ENCODE measurements around the gene LHFPL2.

LHFPL2 gene

DNA sequence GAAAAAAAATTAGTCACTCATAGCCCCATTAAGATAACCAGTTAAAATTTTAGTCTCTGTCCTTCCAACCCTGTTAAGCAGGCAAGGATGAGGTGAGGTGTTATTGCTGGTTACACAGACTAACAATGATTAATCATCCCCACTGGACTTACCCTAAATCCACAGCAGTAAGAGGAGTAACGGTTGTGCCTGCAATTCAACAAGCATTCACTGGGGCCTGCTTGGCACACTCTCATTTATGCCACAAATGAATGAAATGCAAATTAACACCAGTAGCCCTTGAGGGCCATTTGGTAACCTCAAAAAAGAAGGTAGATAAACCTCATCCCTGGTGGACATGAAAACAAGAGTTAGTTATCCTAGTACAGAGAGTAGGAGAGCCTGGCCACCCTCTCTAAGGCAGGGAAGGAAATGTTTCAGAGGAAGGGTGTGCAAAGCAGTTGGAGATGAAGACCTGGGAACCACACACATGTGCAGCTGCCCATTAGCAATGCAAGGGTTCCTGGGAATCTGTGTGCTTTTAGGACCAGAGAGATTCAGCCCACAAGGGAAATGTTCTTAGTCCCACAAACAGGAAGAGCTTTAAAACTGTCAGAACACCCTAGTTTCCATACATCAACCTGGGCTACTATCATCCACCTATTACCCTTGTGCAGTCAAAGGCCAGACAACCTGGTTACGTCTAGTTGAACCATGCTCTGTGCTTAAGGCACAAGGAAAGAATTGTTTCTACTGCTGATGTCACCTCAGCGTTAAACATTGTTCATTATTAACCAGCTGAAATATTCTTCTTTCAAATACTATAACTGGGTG is 7.7 kb downstream of the LHFPL2 start:
- Mint-ChIP-seq H3K27me3 (ENCODE audit: low read depth) (peaks cover 23% of the 10 kb centered on the region), H3K4me3 (no peak overlapping the region), H3K36me3 (ENCODE audit: low read depth) (no peaks in the 10 kb centered on the region), H3K27ac (no peak overlapping the region), H3K4me1 (ENCODE audit: low read depth) (no peaks in the 10 kb centered on the region), H3K9me3 (no peaks in the 10 kb centered on the region)
- DNase-seq (ENCODE audit: low spot score): no peak

DNA sequence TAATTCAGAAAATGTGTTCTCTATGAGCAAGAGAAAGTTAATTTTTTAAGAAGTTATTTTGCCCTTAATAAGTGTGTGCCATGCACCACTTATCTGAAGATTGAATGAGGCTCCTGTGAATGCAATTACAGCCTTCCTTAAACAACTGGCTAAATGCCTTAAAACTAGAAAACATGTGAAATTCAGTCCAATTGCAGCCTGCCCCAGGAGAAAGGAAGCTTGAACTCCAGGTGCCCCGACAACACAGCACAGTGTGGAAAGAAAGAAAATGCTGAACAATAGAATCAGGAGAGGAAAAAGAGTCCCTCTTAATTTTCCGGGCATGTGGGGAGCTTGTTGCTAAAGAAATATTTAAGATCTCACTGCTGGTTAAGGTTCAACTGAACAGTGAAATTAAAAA is 8.8 kb downstream of the LHFPL2 start:
- Mint-ChIP-seq H3K4me1 (ENCODE audit: low read depth) (no peaks in the 10 kb centered on the region), H3K4me3 (no peak overlapping the region), H3K36me3 (ENCODE audit: low read depth) (no peaks in the 10 kb centered on the region), H3K9me3 (no peaks in the 10 kb centered on the region), H3K27ac (no peak overlapping the region), H3K27me3 (ENCODE audit: low read depth) (peaks cover 17% of the 10 kb centered on the region)
- no peak for DNase-seq (ENCODE audit: low spot score)

DNA sequence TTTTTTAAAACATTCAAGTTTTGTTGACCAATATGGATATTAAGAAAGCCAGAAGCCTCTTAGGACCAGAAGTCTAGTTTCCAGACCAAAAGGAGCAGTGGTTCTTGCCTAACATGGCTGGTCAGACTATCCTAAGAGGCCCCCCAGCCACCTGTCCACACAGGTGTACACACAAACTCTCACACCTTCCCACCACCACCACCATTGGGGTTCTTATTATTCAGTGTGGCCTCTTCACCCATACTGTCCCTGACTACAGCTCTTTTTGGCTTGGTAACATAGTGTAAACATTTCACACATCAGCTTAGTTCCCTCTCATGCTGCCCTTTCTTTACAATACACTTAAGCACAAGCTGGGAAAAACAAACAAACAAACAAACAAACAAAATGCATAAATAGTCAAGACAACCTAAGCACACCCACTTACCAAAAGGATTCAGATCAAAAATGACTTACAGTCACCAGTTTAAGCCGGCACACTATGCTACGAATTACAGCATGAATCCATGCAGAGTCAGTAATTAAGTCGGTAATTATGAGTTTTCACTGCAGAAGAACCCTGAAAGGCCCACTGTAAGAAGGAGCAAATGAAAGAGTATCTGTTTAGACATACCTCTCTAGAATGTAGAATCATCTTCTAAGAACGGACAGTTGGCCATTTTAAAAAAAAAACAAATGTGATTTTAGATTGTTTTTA is 9.5 kb downstream of the LHFPL2 start:
- Mint-ChIP-seq H3K4me3 (no peak overlapping the region), H3K36me3 (ENCODE audit: low read depth) (no peaks in the 10 kb centered on the region), H3K27ac (no peak overlapping the region), H3K27me3 (ENCODE audit: low read depth) (peaks cover 13% of the 10 kb centered on the region), H3K4me1 (ENCODE audit: low read depth) (no peaks in the 10 kb centered on the region), H3K9me3 (no peaks in the 10 kb centered on the region)
- DNase-seq (ENCODE audit: low spot score): no peak

DNA sequence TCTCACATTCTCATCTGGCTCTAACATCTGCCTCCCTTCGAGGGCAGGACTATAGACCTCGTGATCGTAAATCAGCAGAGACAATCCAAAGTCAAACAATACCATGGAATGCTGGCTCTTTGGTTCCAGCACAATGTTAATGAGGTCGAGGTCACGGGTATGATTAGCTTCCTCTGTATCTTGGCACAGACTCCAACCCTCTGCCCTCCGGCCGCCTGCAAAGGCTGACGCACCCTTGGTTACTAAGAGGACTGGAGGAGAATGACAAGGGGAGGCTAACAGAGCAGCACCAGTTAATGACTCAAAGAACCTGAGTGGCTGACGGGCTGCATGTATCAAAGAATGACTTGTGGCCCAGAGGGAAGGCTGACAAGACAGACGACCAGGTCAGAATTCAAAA is 10.1 kb downstream of the LHFPL2 start:
- Mint-ChIP-seq H3K36me3 (ENCODE audit: low read depth) (no peaks in the 10 kb centered on the region), H3K27me3 (ENCODE audit: low read depth) (peaks cover 12% of the 10 kb centered on the region), H3K9me3 (no peaks in the 10 kb centered on the region), H3K4me1 (ENCODE audit: low read depth) (no peaks in the 10 kb centered on the region), H3K27ac (no peak overlapping the region), H3K4me3 (no peak overlapping the region)
- no peak for DNase-seq (ENCODE audit: low spot score)

DNA sequence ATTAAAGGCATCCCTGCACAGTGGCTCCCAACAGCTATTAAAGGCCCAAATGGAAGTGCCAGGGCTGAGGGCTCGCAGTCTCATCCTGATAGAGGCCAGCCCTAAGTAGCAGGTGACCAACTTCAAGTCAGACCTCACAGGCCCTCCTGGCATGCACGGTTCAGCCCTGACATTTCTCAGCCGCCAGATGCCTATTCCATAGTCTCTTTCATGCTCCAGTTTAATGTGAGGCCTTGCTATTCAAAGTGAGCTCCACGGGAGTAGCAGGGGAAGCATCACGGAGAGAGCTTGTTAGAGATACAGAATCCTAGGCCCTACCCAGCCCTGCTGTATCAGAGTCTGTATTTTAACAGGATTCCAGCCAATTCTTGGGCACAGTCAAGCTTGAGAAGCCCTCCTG is 11.1 kb downstream of the LHFPL2 start:
- Mint-ChIP-seq H3K4me1 (ENCODE audit: low read depth) (no peaks in the 10 kb centered on the region), H3K36me3 (ENCODE audit: low read depth) (no peaks in the 10 kb centered on the region), H3K27ac (no peak overlapping the region), H3K27me3 (ENCODE audit: low read depth) (peaks cover 5% of the 10 kb centered on the region), H3K9me3 (no peaks in the 10 kb centered on the region), H3K4me3 (no peak overlapping the region)
- no peak for DNase-seq (ENCODE audit: low spot score)

DNA sequence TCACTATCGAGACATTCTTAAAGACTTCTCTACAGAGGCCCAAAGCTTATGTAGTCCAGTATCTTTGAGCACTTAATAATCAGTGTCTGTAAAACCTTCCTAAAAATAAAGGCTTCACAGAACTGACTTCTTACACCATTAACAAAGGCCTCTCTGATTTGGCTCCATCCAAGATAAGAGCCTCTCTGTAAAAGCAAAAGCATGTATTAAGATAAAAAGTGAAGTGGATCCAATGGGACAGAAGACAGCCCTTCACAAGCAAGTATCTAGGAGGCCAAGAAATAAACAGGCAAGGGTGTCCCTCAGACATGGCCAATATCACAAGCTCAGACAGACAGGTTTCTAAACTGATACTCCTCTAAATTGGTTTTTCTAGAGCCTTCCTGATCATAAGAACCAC is 11.9 kb downstream of the LHFPL2 start:
- H3K36me3 Mint-ChIP-seq (ENCODE audit: low read depth): no peaks in the 10 kb centered on the region
- H3K4me1 Mint-ChIP-seq (ENCODE audit: low read depth): no peaks in the 10 kb centered on the region
- peaks cover 5% of the 10 kb centered on the region for H3K27me3 Mint-ChIP-seq (ENCODE audit: low read depth)
- H3K27ac Mint-ChIP-seq: no peak overlapping the region
- H3K4me3 Mint-ChIP-seq: no peak overlapping the region
- DNase-seq (ENCODE audit: low spot score): no peak
- no peaks in the 10 kb centered on the region for H3K9me3 Mint-ChIP-seq

DNA sequence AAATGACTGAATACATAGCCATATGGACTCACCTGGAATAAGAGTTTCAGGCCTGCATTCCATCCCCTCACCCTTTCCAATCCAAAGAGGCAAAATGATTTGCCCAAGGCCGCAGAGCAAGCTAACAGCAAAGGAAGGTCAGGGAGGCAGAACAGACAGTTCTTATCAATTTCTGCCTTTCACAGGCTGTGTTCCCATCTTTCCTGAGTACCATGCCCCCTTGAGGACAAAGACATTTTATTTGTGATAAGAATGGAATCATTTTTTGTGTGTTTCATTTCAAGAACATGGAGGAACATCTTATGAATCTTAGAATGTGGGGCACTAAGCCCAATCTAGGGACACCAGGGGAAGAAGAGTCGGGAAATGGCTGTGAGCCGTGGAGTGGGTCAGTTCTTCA is 13.9 kb downstream of the LHFPL2 start:
- H3K27me3 Mint-ChIP-seq (ENCODE audit: low read depth): peaks cover 5% of the 10 kb centered on the region
- no peaks in the 10 kb centered on the region for H3K4me1 Mint-ChIP-seq (ENCODE audit: low read depth)
- H3K4me3 Mint-ChIP-seq: no peak overlapping the region
- no peaks in the 10 kb centered on the region for H3K9me3 Mint-ChIP-seq
- no peak for DNase-seq (ENCODE audit: low spot score)
- H3K36me3 Mint-ChIP-seq (ENCODE audit: low read depth): no peaks in the 10 kb centered on the region
- H3K27ac Mint-ChIP-seq: no peak overlapping the region

DNA sequence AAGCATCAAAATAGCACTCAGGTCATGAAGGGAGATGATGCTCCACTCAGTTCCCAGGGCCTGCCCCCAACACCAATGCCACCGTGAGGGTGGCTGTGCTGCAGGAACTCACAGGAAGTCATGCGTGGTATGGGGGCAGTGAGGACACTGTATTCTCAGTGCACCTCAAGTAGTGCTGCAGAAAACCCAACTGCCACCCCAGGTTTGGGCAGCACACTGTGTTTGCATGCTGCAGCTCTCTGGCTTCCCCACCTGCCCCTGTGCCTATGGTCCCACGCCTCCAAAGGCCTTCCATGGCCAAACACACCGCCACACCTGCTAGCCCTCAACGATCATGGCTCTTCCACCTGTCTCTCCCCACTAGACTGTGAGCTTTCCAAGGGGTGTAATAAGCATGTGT is 14.3 kb downstream of the LHFPL2 start:
- H3K9me3 Mint-ChIP-seq: no peaks in the 10 kb centered on the region
- no peaks in the 10 kb centered on the region for H3K36me3 Mint-ChIP-seq (ENCODE audit: low read depth)
- peaks cover 5% of the 10 kb centered on the region for H3K27me3 Mint-ChIP-seq (ENCODE audit: low read depth)
- H3K27ac Mint-ChIP-seq: no peak overlapping the region
- H3K4me3 Mint-ChIP-seq: no peak overlapping the region
- no peaks in the 10 kb centered on the region for H3K4me1 Mint-ChIP-seq (ENCODE audit: low read depth)
- no peak for DNase-seq (ENCODE audit: low spot score)

DNA sequence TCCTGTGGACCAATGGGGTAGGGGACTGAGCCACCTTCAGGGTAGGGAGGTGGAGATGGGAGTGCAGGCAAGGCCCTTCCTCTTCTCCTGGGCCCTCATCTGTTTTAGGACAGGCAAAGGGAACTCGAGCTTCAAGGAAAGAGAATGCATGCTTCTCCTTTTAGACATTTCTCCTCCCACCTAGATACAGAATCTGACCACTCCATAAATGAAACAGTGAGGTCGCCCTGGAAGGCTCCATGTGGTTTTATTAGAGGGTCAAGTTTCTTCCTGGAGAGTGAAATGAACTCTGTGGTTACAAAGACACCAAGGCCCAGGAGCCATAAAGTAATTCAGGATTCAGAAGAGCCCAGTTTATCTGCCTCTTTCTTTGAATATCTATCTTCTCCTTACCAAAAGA is 14.9 kb downstream of the LHFPL2 start:
- no peak overlapping the region for H3K27ac Mint-ChIP-seq
- no peaks in the 10 kb centered on the region for H3K4me1 Mint-ChIP-seq (ENCODE audit: low read depth)
- no peaks in the 10 kb centered on the region for H3K9me3 Mint-ChIP-seq
- no peak overlapping the region for H3K4me3 Mint-ChIP-seq
- peaks cover 2% of the 10 kb centered on the region for H3K27me3 Mint-ChIP-seq (ENCODE audit: low read depth)
- DNase-seq (ENCODE audit: low spot score): no peak
- H3K36me3 Mint-ChIP-seq (ENCODE audit: low read depth): no peaks in the 10 kb centered on the region

DNA sequence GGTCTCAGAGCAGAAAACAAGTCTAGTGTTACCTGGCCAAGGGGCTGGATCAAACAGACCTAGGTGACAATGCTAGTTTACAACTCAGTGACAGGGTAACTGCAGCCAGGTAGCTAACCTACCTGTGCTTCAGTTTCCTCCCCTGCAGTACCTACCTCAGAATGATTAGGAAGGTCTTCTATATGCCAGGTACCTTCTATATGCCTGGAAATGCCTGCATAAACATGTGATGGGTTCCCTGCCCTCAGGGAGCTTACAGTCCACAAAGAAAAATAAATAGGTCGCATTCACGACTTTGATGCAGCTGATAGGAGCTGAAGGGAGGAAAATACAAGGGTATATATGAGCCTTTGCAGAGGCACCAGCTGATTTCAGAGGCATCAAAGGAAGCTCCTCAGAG is 16.1 kb downstream of the LHFPL2 start:
- DNase-seq (ENCODE audit: low spot score): no peak
- no peak overlapping the region for H3K27ac Mint-ChIP-seq
- no peaks in the 10 kb centered on the region for H3K36me3 Mint-ChIP-seq (ENCODE audit: low read depth)
- H3K27me3 Mint-ChIP-seq (ENCODE audit: low read depth): peaks cover 2% of the 10 kb centered on the region
- no peak overlapping the region for H3K4me3 Mint-ChIP-seq
- no peaks in the 10 kb centered on the region for H3K9me3 Mint-ChIP-seq
- no peaks in the 10 kb centered on the region for H3K4me1 Mint-ChIP-seq (ENCODE audit: low read depth)

DNA sequence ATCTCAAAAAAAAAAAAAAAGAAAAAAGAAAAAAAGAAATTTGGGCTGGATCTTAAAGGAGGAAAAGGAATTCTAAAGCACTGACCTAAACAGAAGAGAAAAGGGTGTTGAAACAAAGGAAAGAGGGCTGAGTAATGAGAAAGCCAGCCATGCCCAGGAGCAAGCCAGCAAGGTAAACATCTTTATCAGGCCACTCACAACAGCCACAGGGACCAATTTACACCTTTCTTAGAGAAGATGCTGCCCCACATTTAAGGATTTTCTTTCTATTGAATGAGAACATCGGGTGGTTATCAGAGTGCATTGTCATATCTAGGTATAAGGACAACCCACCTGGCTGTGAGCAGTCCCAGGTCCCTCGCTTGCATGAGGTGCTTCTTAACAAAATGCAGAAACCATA is 16.6 kb downstream of the LHFPL2 start:
- no peak overlapping the region for H3K4me3 Mint-ChIP-seq
- no peaks in the 10 kb centered on the region for H3K4me1 Mint-ChIP-seq (ENCODE audit: low read depth)

DNA sequence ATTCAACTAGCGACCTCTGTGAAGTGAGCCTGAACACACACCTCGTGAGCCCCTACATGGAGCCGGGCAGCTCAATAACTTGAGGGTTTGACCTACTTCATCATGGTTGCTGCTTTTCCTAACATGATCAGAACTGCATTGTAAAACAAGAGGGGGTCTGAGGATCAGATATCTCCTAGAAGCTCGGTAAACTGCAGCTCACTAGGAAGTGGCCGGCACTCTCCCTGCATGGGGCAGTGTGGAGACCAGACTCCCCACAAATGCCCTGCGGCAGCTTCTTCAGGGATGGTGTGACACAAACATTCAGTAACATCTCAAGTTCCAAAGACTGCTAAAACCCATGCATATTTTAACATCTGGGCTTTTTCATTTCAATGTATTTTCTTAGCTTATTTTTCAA is 18.5 kb downstream of the LHFPL2 start:
- H3K27me3 Mint-ChIP-seq (ENCODE audit: low read depth): peaks cover 2% of the 10 kb centered on the region
- no peaks in the 10 kb centered on the region for H3K4me1 Mint-ChIP-seq (ENCODE audit: low read depth)
- no peak overlapping the region for H3K27ac Mint-ChIP-seq
- DNase-seq (ENCODE audit: low spot score): no peak
- no peak overlapping the region for H3K4me3 Mint-ChIP-seq
- H3K36me3 Mint-ChIP-seq (ENCODE audit: low read depth): no peaks in the 10 kb centered on the region
- H3K9me3 Mint-ChIP-seq: no peaks in the 10 kb centered on the region

More for the DNA sequence above, 16.6 kb downstream of the LHFPL2 start:
- no peaks in the 10 kb centered on the region for H3K36me3 Mint-ChIP-seq (ENCODE audit: low read depth)
- peaks cover 2% of the 10 kb centered on the region for H3K27me3 Mint-ChIP-seq (ENCODE audit: low read depth)
- H3K27ac Mint-ChIP-seq: no peak overlapping the region
- no peaks in the 10 kb centered on the region for H3K9me3 Mint-ChIP-seq
- DNase-seq (ENCODE audit: low spot score): no peak

DNA sequence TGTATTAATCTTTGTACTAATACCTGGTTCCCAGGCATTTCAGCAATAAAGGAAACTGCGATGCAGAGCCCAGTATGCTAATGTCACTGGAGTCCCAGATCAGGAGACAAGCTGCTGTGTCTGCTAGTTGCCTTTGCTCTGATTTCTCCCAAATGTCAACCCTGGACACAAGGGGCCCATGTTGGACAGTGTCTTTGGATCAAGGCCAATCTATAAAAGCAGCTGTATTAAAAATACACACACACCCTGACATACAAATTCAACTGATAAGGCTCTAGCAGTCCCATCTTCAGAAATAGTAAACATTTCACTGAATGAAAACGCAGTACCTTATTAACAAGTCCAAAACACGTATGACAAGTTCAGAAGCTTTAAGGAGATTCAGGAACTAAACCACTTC is 18.9 kb downstream of the LHFPL2 start:
- H3K4me1 Mint-ChIP-seq (ENCODE audit: low read depth): no peaks in the 10 kb centered on the region
- peaks cover 2% of the 10 kb centered on the region for H3K27me3 Mint-ChIP-seq (ENCODE audit: low read depth)
- no peaks in the 10 kb centered on the region for H3K9me3 Mint-ChIP-seq
- no peak for DNase-seq (ENCODE audit: low spot score)
- H3K4me3 Mint-ChIP-seq: no peak overlapping the region
- H3K27ac Mint-ChIP-seq: no peak overlapping the region
- no peaks in the 10 kb centered on the region for H3K36me3 Mint-ChIP-seq (ENCODE audit: low read depth)

DNA sequence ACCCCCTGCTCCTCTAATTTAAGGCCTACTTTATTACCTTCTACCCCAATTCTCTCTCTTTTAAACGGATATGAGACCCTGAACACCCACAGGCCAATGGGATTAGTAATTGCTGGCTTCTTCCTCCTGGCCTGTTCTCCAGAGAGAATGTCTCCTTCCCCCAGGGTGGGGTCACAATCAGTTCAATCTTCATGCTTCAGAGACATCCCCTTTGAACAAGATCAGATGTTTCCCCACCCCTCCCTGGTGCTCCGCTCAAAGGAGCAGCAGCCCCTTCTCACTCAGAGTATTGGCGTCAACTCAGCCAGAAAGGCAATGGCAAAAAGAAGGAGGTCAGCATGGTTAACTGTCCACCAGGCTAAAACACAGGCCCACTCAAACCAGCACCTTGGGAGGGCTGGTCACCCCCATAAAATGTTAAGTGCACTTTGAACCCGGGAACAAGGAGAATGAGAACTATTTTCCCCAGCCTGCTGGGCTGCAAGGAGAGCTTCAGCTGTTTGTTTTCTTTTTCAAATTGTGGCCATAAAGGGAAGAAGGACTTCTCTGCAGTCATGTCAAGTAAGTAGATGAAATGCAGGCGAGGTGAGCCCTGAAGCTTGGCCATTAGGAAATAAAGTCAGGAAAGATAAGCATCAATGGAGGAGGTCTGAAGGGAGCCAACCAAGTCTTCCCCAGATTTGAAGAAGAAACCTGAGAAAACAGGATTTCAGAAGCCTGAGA is 20.1 kb downstream of the LHFPL2 start:
- H3K27me3 Mint-ChIP-seq (ENCODE audit: low read depth): no peaks in the 10 kb centered on the region
- H3K9me3 Mint-ChIP-seq: no peaks in the 10 kb centered on the region
- H3K36me3 Mint-ChIP-seq (ENCODE audit: low read depth): no peaks in the 10 kb centered on the region
- no peak overlapping the region for H3K27ac Mint-ChIP-seq
- H3K4me1 Mint-ChIP-seq (ENCODE audit: low read depth): no peaks in the 10 kb centered on the region
- no peak for DNase-seq (ENCODE audit: low spot score)
- H3K4me3 Mint-ChIP-seq: no peak overlapping the region
